Astrocyte of the cerebellum (primary cell): ENCODE results near the gene RAB11FIP4.

Source experiments
- DNase-seq: peaks from one replicate; pipeline ENCODE4 v3.0.0-alpha.2; 2011; ENCODE audit warnings: low read depth
- H3K4me3 ChIP-seq: 2 replicates; pipeline ENCODE4 v1.5.1; 2011; ENCODE audit warnings: mild to moderate bottlenecking, low read depth, low read length, moderate library complexity
- CTCF ChIP-seq: IDR thresholded peaks from 2 replicates; pipeline ENCODE4 v1.5.1; 2012; ENCODE audit warnings: low read length, low read depth, moderate library complexity, mild to moderate bottlenecking; ENCODE audit errors: missing control alignments
- in situ Hi-C: cut with HindIII; loops from 2 replicates; pipeline ENCODE4 v1.10.0; 2017; ENCODE audit warnings: low sequenced_read_pairs

RAB11FIP4 gene

GRCh38 chr17:31538080-31538762, 146.7 kb downstream of the RAB11FIP4 start:
- no peak overlapping the region for H3K4me3 ChIP-seq
- DNase-seq = no peak
- in situ Hi-C loops = loop anchor here (5.0 kb wide), 1 partner anchor 61 kb away; no protein-coding TSS in a partner anchor
- TF ChIP-seq CTCF = no peak

GRCh38 chr17:31540602-31541307, 149.3 kb downstream of the RAB11FIP4 start:
- no peak for DNase-seq
- TF ChIP-seq CTCF = no peak
- no peak overlapping the region for H3K4me3 ChIP-seq
- in situ Hi-C loops = no loop called here

- no peak overlapping the region for H3K4me3 ChIP-seq
- peak; percentile 4 for TF ChIP-seq CTCF
- in situ Hi-C loops = no loop called here
- DNase-seq = no peak
Observed at GRCh38 chr17:31541559-31541958, 150.1 kb downstream of the RAB11FIP4 start.

- no peak for TF ChIP-seq CTCF
- in situ Hi-C loops = no loop called here
- no peak overlapping the region for H3K4me3 ChIP-seq
- DNase-seq = no peak
Observed at GRCh38 chr17:31544186-31544585, 152.7 kb downstream of the RAB11FIP4 start.

- in situ Hi-C loops = no loop called here
- DNase-seq = no peak
- no peak for TF ChIP-seq CTCF
- no peak overlapping the region for H3K4me3 ChIP-seq
Observed at GRCh38 chr17:31546650-31547049, 155.2 kb downstream of the RAB11FIP4 start.

GRCh38 chr17:31548709-31549108, 157.2 kb downstream of the RAB11FIP4 start:
- in situ Hi-C loops = no loop called here
- DNase-seq = no peak
- no peak for TF ChIP-seq CTCF
- peak overlapping the region; percentile 81 for H3K4me3 ChIP-seq
